GM18867 (cell line): ENCODE data around the gene AMPD2.
A peak's percentile ranks its signal among the peaks of the same experiment; 100 is the strongest.

Experiments
- ATAC-seq: cut with Tn5 transposase; IDR thresholded peaks from one replicate; pipeline ENCODE4 v1.9.1; 2021; ENCODE audit warnings: mild to moderate bottlenecking, moderate library complexity; ENCODE audit not compliant: unreplicated experiment

The AMPD2 gene

GRCh38 chr1:109630081-109630897, 10.7 kb downstream of the AMPD2 start:
- no peak for ATAC-seq

- no peak for ATAC-seq
Measured at GRCh38 chr1:109630898-109631512, 11.4 kb downstream of the AMPD2 start.

- no peak for ATAC-seq
Measured at GRCh38 chr1:109631513-109632505, 12.2 kb downstream of the AMPD2 start.

GRCh38 chr1:109632671-109633346, 13.2 kb downstream of the AMPD2 start:
- no peak for ATAC-seq

GRCh38 chr1:109634292-109634691, 14.7 kb downstream of the AMPD2 start:
- ATAC-seq, result no peak

GRCh38 chr1:109634771-109635750, 15.4 kb downstream of the AMPD2 start:
- ATAC-seq, result no peak

- no peak for ATAC-seq
Measured at GRCh38 chr1:109635862-109636200, 16.2 kb downstream of the AMPD2 start.

GRCh38 chr1:109636201-109636952, 16.7 kb downstream of the AMPD2 start:
- no peak for ATAC-seq

GRCh38 chr1:109637446-109637845, 17.8 kb downstream of the AMPD2 start:
- no peak for ATAC-seq

- no peak for ATAC-seq
Measured at GRCh38 chr1:109639063-109639840, 19.6 kb downstream of the AMPD2 start.

- ATAC-seq, result no peak
Measured at GRCh38 chr1:109639841-109640184, 20.2 kb downstream of the AMPD2 start.

GRCh38 chr1:109640285-109640865, 20.7 kb downstream of the AMPD2 start:
- ATAC-seq, result peak; percentile 50

- no peak for ATAC-seq
Measured at GRCh38 chr1:109641078-109641740, 21.6 kb downstream of the AMPD2 start.

- no peak for ATAC-seq
Measured at GRCh38 chr1:109641861-109642260, 22.2 kb downstream of the AMPD2 start.

- no peak for ATAC-seq
Measured at GRCh38 chr1:109642626-109643025, 23.0 kb downstream of the AMPD2 start.

GRCh38 chr1:109643385-109644230, 24.0 kb downstream of the AMPD2 start:
- ATAC-seq, result peak; percentile 91
